Calu3 (cell line): ENCODE results near the gene DYNC2H1. TPM values are rescaled to one million over a fixed set of nuclear protein-coding genes. Genes with fewer than 3 reads are reported as not detected.
"Not testable (repeated sequence)": the region's sequence is repeated elsewhere in the genome, so short reads cannot be mapped to it uniquely, and the experiment has no call there.

ENCODE experiments used
- BruUV-seq: library from RNA; stranded (reverse); fragments of 400-500 nt; replicated peaks from 2 replicates; lab custom pipeline; 2021; lab: Mats Ljungman, UMichigan
- CTCF ChIA-PET: fragments of 300-600 bp; sonication (Branson Sonifier 250); formaldehyde crosslinking; loops from one replicate; lab custom pipeline; 2022; ENCODE audit warnings: antibody characterized with exemption; lab: Charles Lee
- DNase-seq: peaks from one replicate; pipeline ENCODE4 v3.0.0; 2022
- H3K27ac Mint-ChIP-seq: one replicate; pipeline ENCODE4 v1.8.0; 2022; ENCODE audit warnings: mixed read lengths; ENCODE audit not compliant: unreplicated experiment
- H3K27me3 Mint-ChIP-seq: one replicate; pipeline ENCODE4 v1.8.0; 2022; ENCODE audit warnings: mixed read lengths; ENCODE audit not compliant: unreplicated experiment
- H3K36me3 Mint-ChIP-seq: one replicate; pipeline ENCODE4 v1.8.0; 2022; ENCODE audit warnings: mild to moderate bottlenecking, moderate library complexity, mixed read lengths; ENCODE audit not compliant: insufficient read depth, unreplicated experiment
- H3K4me1 Mint-ChIP-seq: one replicate; pipeline ENCODE4 v1.8.0; 2022; ENCODE audit warnings: mild to moderate bottlenecking, low read depth, mixed read lengths; ENCODE audit not compliant: unreplicated experiment
- H3K4me3 Mint-ChIP-seq: one replicate; pipeline ENCODE4 v1.8.0; 2022; ENCODE audit warnings: mild to moderate bottlenecking, low read depth, moderate library complexity, mixed read lengths; ENCODE audit not compliant: unreplicated experiment
- H3K9me3 Mint-ChIP-seq: one replicate; pipeline ENCODE4 v1.8.0; 2022; ENCODE audit warnings: low read depth, mixed read lengths; ENCODE audit not compliant: unreplicated experiment
- intact Hi-C: fragments of 100-400 bp; cut with micrococcal nuclease; formaldehyde crosslinking; loops from one replicate; pipeline ENCODE4 v1.10.0; 2022; ENCODE audit not compliant: unreplicated experiment
- total RNA-seq: library from RNA; stranded (reverse); gene quantifications from 2 replicates; pipeline ENCODE4 v1.2.3, GENCODE V29; 2022
- TF ChIP-seq, protein P1 (sequence below): fragments of 200-600 bp; IDR thresholded peaks from one replicate; pipeline ENCODE4 v1.8.0; 2022; ENCODE audit warnings: antibody characterized with exemption; ENCODE audit not compliant: unreplicated experiment

Gene DYNC2H1
- total RNA-seq, 1 experiment from 2014 or later, result 3.4 TPM

DNA sequence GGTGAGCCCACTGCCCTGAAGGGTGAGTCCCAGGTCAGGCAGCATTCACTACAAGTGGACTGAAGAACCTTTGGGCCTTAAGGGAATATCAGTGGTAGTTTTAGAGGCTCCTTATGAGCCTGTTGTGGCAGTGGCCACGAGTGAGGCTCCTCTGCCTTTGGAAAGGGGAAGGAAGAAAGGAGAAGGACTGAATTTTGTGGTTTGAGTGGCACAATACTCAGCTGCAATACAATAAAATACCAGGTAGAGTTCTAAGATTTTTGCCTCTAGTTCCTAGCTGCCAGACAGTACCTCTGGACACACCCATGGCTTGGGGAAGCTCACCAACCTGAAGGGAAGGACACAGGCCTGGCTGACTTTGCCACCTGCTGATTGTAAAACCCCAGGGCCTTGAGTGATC, 260.9 kb downstream of the DYNC2H1 start:
- CTCF ChIA-PET, result no interaction called here
- H3K4me1 Mint-ChIP-seq, result no peaks in the 10 kb centered on the region
- intact Hi-C loops, result no loop called here

DNA sequence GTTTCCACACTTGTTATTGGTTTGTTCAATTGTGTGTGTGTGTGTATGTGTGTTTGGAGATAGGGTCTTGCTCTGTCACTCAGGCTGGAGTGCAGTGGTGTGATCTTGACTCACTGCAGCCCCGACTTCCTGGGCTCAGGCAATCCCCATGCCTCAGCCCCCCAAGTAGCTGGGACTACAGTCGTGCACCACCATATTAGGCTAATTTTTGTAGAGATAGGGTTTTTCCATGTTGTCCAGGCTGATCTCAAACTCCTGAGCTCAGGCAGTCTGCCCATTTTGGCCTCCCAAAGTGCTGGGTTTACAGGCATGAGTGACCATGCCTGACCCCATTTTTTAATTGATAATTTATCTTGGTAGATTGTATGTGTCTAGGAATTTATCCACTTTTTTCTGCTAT, 263.7 kb downstream of the DYNC2H1 start:
- TF ChIP-seq, protein P1, sequence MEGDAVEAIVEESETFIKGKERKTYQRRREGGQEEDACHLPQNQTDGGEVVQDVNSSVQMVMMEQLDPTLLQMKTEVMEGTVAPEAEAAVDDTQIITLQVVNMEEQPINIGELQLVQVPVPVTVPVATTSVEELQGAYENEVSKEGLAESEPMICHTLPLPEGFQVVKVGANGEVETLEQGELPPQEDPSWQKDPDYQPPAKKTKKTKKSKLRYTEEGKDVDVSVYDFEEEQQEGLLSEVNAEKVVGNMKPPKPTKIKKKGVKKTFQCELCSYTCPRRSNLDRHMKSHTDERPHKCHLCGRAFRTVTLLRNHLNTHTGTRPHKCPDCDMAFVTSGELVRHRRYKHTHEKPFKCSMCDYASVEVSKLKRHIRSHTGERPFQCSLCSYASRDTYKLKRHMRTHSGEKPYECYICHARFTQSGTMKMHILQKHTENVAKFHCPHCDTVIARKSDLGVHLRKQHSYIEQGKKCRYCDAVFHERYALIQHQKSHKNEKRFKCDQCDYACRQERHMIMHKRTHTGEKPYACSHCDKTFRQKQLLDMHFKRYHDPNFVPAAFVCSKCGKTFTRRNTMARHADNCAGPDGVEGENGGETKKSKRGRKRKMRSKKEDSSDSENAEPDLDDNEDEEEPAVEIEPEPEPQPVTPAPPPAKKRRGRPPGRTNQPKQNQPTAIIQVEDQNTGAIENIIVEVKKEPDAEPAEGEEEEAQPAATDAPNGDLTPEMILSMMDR, result no peak
- CTCF ChIA-PET, result no interaction called here
- no peak for DNase-seq
- Mint-ChIP-seq H3K9me3 (peaks cover 6% of the 10 kb centered on the region), H3K36me3 (no peaks in the 10 kb centered on the region), H3K4me1 (no peaks in the 10 kb centered on the region), H3K27me3 (no peaks in the 10 kb centered on the region), H3K4me3 (no peak overlapping the region), H3K27ac (no peak overlapping the region)
- no TSS peak for BruUV-seq
- intact Hi-C loops, result no loop called here

More for the DNA sequence above, 260.9 kb downstream of the DYNC2H1 start:
- Mint-ChIP-seq H3K27me3 (no peaks in the 10 kb centered on the region), H3K27ac (no peak overlapping the region), H3K9me3 (peaks cover 6% of the 10 kb centered on the region), H3K36me3 (no peaks in the 10 kb centered on the region), H3K4me3 (no peak overlapping the region)
- no TSS peak for BruUV-seq
- TF ChIP-seq, protein P1, result no peak
- DNase-seq, result no peak

DNA sequence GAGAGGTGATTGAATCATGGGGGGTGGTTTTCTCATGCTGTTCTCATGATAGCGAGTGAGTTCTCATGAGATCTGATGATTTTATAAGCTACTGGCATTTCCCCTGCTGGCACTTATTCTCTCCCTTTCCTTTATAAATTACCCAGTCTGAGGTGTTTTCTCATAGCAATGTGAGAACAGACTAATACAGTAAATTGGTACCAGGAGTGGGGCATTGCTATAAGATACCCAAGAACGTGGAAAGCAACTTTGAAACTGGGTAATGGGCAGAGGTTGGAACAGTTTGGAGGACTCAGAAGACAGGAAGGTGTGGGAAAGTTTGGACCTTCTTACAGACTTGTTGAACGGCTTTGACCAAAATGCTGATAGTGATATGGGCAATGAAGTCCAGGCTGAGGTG, 265.0 kb downstream of the DYNC2H1 start:
- intact Hi-C loops, H3K36me3 Mint-ChIP-seq, H3K27me3 Mint-ChIP-seq, CTCF ChIA-PET, H3K4me1 Mint-ChIP-seq, H3K4me3 Mint-ChIP-seq, H3K9me3 Mint-ChIP-seq, BruUV-seq, DNase-seq, H3K27ac Mint-ChIP-seq: not testable (repeated sequence)

DNA sequence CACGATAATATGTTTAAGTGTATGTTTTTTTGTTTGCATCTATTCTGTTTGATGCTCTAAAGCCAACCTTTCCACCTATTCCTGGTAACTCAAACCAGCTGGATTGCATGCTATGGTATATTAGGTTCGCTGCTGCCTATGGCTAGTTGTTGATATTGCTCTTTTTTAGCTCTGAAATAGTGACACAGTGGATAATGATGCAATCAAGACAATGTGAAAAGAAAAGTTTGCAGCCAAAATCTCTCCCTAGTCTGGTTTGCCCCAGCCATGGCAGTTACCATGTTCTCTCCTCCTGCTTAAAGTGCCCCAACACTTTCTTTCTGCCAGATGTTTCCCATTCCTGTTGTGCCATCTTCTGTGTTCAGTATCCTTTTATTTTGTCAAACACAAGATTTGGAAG, 269.7 kb downstream of the DYNC2H1 start:
- CTCF ChIA-PET, result interaction anchor here (0.6 kb wide), 1 partner anchor 1073 kb away, joined by 3 read pairs; no protein-coding TSS in a partner anchor
- H3K4me1 Mint-ChIP-seq, result no peaks in the 10 kb centered on the region
- TF ChIP-seq, protein P1, result no peak
- intact Hi-C loops, result no loop called here
- DNase-seq, result no peak
- no peaks in the 10 kb centered on the region for H3K36me3 Mint-ChIP-seq
- H3K27ac Mint-ChIP-seq, result no peak overlapping the region
- no peaks in the 10 kb centered on the region for H3K27me3 Mint-ChIP-seq
- BruUV-seq, result no TSS peak
- no peak overlapping the region for H3K4me3 Mint-ChIP-seq
- peaks cover 2% of the 10 kb centered on the region for H3K9me3 Mint-ChIP-seq

DNA sequence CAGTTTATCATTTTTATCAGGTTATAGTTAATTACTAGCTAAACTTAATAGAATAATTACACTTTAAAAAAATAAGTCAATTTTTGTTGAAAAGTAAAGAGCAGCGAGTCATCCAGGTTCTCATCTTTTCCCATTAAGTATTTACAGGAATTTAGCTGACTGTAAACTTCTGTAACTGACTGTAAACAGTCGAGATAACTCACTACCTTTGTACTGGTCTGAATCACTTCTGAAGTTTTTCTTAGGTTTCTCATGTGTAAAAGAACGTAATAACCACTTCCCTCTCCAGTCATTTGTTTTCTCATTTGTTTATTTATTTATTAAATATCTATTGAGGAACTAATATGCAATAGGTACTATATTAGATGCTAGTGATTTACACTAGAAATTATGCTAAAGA, 270.8 kb downstream of the DYNC2H1 start:
- H3K27me3 Mint-ChIP-seq, result no peaks in the 10 kb centered on the region
- H3K27ac Mint-ChIP-seq, result no peak overlapping the region
- no peak overlapping the region for H3K4me3 Mint-ChIP-seq
- H3K9me3 Mint-ChIP-seq, result no peaks in the 10 kb centered on the region
- H3K4me1 Mint-ChIP-seq, result no peaks in the 10 kb centered on the region
- CTCF ChIA-PET, result no interaction called here
- no peaks in the 10 kb centered on the region for H3K36me3 Mint-ChIP-seq
- BruUV-seq, result no TSS peak
- no peak for DNase-seq
- TF ChIP-seq, protein P1, result no peak
- intact Hi-C loops, result no loop called here
